GM12873 (cell line): Measurements from ENCODE around the gene MAN1A2.

Experiments used
- TF ChIP-seq, protein P1 (sequence below): IDR thresholded peaks from 2 replicates; pipeline ENCODE4 v1.5.1; 2012; ENCODE audit warnings: low read depth, mild to moderate bottlenecking, moderate library complexity, low read length, control low read depth; ENCODE audit not compliant: insufficient read depth; ENCODE audit errors: missing control alignments

MAN1A2 gene

GRCh38 chr1:117565745-117566455 lies 198.7 kb downstream of the MAN1A2 start:
- TF ChIP-seq, protein P1, sequence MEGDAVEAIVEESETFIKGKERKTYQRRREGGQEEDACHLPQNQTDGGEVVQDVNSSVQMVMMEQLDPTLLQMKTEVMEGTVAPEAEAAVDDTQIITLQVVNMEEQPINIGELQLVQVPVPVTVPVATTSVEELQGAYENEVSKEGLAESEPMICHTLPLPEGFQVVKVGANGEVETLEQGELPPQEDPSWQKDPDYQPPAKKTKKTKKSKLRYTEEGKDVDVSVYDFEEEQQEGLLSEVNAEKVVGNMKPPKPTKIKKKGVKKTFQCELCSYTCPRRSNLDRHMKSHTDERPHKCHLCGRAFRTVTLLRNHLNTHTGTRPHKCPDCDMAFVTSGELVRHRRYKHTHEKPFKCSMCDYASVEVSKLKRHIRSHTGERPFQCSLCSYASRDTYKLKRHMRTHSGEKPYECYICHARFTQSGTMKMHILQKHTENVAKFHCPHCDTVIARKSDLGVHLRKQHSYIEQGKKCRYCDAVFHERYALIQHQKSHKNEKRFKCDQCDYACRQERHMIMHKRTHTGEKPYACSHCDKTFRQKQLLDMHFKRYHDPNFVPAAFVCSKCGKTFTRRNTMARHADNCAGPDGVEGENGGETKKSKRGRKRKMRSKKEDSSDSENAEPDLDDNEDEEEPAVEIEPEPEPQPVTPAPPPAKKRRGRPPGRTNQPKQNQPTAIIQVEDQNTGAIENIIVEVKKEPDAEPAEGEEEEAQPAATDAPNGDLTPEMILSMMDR = no peak

- TF ChIP-seq, protein P1 = no peak
Measured at GRCh38 chr1:117566556-117566955, 199.3 kb downstream of the MAN1A2 start.

DNA sequence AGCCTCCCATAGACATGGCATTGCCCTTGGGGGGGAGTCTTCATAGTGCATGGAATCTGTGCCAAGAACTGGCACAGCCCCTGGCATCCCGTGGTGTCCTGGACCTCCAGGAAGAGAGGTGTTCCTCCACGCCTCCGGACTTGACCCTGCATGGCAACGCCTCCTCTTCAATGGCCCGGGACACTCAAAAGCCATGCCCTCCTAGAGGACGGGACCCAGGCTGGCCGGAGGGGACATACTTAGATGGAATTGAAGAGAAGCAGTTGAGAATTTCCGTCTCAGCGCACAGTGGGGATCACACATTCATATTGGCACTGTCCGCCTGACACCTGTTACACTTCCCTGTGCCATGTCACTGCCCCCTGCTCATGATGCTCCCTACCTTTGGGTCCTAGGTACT lies 200.2 kb downstream of the MAN1A2 start:
- TF ChIP-seq, protein P1 = no peak

GRCh38 chr1:117567976-117568375 lies 200.7 kb downstream of the MAN1A2 start:
- TF ChIP-seq, protein P1 = no peak

GRCh38 chr1:117568999-117569398 lies 201.8 kb downstream of the MAN1A2 start:
- TF ChIP-seq, protein P1 = peak; percentile 10

DNA sequence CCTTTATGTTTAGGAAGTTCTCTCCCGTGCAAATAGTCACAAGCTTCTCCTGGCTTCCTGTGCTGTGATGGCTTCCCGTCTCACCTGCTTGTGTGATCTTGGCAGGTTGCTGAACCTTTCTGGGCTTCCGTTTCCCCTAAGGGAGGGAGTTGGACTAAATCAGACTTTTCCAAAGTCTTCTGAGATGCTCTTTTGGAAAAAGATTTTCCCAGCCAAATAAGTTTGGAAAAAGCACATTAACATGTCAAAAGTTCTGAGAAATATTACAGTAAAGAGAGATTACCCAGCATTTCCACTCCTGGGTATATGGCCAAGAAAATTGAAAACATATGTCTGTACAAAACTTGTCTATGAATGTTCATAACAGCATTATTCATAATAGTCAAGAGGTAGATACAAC lies 202.6 kb downstream of the MAN1A2 start:
- TF ChIP-seq, protein P1 = no peak

GRCh38 chr1:117570988-117571409 lies 203.8 kb downstream of the MAN1A2 start:
- TF ChIP-seq, protein P1 = no peak

DNA sequence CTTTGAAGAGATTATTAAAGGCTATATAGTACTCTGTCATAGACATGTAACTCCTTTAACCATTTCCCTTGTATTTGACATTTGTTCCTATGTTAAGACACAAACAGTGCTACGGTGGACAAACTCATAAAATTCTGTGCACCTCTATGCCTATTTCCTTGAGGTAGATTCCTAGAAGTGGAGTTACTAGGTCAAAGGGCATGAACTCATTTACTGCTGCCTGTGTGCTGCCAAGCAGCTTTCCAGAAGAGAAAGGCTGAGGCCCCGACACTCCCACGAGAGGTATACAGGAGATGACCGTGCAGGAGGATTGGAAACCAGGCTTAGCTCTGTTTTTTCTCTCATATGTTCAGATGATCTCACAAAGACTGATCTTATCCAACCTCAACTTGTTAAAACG lies 204.2 kb downstream of the MAN1A2 start:
- TF ChIP-seq, protein P1 = no peak
